Vagina (tissue), 2 donors: Measurements from ENCODE around the gene ERCC4. TPM values are rescaled to one million over a fixed set of nuclear protein-coding genes. Genes with fewer than 3 reads are reported as not detected.

Source experiments
- DNase-seq, 2 donors: peaks; one replicate each; pipeline ENCODE4 v3.0.0-alpha.2; 2017; ENCODE audit errors: extremely low spot score in 2 of 2
- H3K27ac ChIP-seq: fragments of 200-600 bp; sonication (generic); one replicate; pipeline ENCODE4 v1.5.1; 2019
- H3K27me3 ChIP-seq: fragments of 200-600 bp; sonication (generic); one replicate; pipeline ENCODE4 v1.5.1; 2019
- H3K36me3 ChIP-seq, 2 donors: fragments of 200-600 bp; sonication (generic); one replicate each; pipeline ENCODE4 v1.5.1; 2017 to 2019
- H3K4me1 ChIP-seq: fragments of 200-600 bp; sonication (generic); one replicate; pipeline ENCODE4 v1.5.1; 2019
- H3K4me3 ChIP-seq, 2 donors: fragments of 200-600 bp; sonication (generic); 1 replicate in 1 of 2; 2 replicates in 1 of 2; pipeline ENCODE4 v1.5.1; 2016 to 2019
- H3K9me3 ChIP-seq: fragments of 200-600 bp; sonication (generic); one replicate; pipeline ENCODE4 v1.5.1; 2019
- CTCF ChIP-seq, 3 experiments: fragments of 450-650 bp in 2 of 3; fragments of 200-600 bp in 1 of 3; sonication (generic) in 1 of 3; IDR thresholded peaks; one replicate each; pipeline ENCODE4 v1.5.1; 2017 to 2019; ENCODE audit warnings: antibody characterized with exemption in 3 of 3, mild to moderate bottlenecking in 2 of 3, moderate library complexity in 2 of 3
- POLR2A ChIP-seq, 2 donors: fragments of 450-650 bp; IDR thresholded peaks; one replicate each; pipeline ENCODE4 v1.6.1; 2017; ENCODE audit warnings: antibody characterized with exemption in 2 of 2, mild to moderate bottlenecking in 2 of 2, moderate library complexity in 2 of 2
- POLR2AphosphoS5 ChIP-seq, 2 donors: sonication (generic); formaldehyde crosslinking; IDR thresholded peaks; one replicate each; pipeline ENCODE4 v1.9.0; 2017; ENCODE audit warnings: antibody characterized with exemption in 2 of 2, mild to moderate bottlenecking in 2 of 2, low read depth in 1 of 2; ENCODE audit not compliant: insufficient read depth in 1 of 2
- intact Hi-C: fragments of 100-400 bp; cut with DNase I; formaldehyde crosslinking; loops from one replicate; pipeline ENCODE4 v1.15.1; 2023
- total RNA-seq: library from RNA; depleted of rRNA; stranded (reverse); fragments of >200 nt; gene quantifications from one replicate; pipeline ENCODE4 v1.2.3, GENCODE V29; 2016

ERCC4 gene
- total RNA-seq, 1 donor from 2014 or later = 8.6 TPM

- no peaks in the 10 kb centered on the region for H3K9me3 ChIP-seq
- no peaks in the 10 kb centered on the region for H3K4me1 ChIP-seq
- H3K27me3 ChIP-seq = no peaks in the 10 kb centered on the region
- no peak for DNase-seq
- H3K4me3 ChIP-seq = no peak overlapping the region
- peaks cover 0 to 8% of the 10 kb centered on the region in 2 donors for H3K36me3 ChIP-seq
- intact Hi-C loops = no loop called here
- TF ChIP-seq POLR2AphosphoS5 (IDR thresholded peaks at IDR 0.05; ENCODE audit: insufficient read depth in 1 of 2, low read depth in 1 of 2) = no peak
- TF ChIP-seq POLR2A (IDR thresholded peaks at IDR 0.05) = no peak
- H3K27ac ChIP-seq = no peak overlapping the region
These were observed 20.5 kb downstream of the ERCC4 start for GRCh38 chr16:13940397-13940933.

- intact Hi-C loops = no loop called here
- Histone ChIP-seq H3K9me3 (no peaks in the 10 kb centered on the region), H3K4me1 (no peaks in the 10 kb centered on the region), H3K4me3 (no peak overlapping the region), H3K27ac (no peak overlapping the region), H3K36me3 (peaks cover 0 to 37% of the 10 kb centered on the region in 2 donors), H3K27me3 (no peaks in the 10 kb centered on the region)
- TF ChIP-seq POLR2A (IDR thresholded peaks at IDR 0.05) (no peak), POLR2AphosphoS5 (IDR thresholded peaks at IDR 0.05; ENCODE audit: insufficient read depth in 1 of 2, low read depth in 1 of 2) (no peak), CTCF (IDR thresholded peaks at IDR 0.05) (no peak)
- no peak for DNase-seq
These were observed 24.9 kb downstream of the ERCC4 start for GRCh38 chr16:13944816-13945215.

GRCh38 chr16:13945744-13946485 lies 26.0 kb downstream of the ERCC4 start:
- DNase-seq = no peak
- Histone ChIP-seq H3K27ac (no peak overlapping the region), H3K4me3 (no peak overlapping the region), H3K9me3 (no peaks in the 10 kb centered on the region), H3K36me3 (peaks cover 0 to 37% of the 10 kb centered on the region in 2 donors), H3K4me1 (no peaks in the 10 kb centered on the region), H3K27me3 (no peaks in the 10 kb centered on the region)
- intact Hi-C loops = no loop called here
- TF ChIP-seq CTCF (IDR thresholded peaks at IDR 0.05) (no peak), POLR2A (IDR thresholded peaks at IDR 0.05) (no peak), POLR2AphosphoS5 (IDR thresholded peaks at IDR 0.05; ENCODE audit: insufficient read depth in 1 of 2, low read depth in 1 of 2) (no peak)

- H3K4me1 ChIP-seq = no peaks in the 10 kb centered on the region
- TF ChIP-seq POLR2A (IDR thresholded peaks at IDR 0.05) (no peak), CTCF (IDR thresholded peaks at IDR 0.05) (no peak), POLR2AphosphoS5 (IDR thresholded peaks at IDR 0.05; ENCODE audit: insufficient read depth in 1 of 2, low read depth in 1 of 2) (no peak)
- H3K27me3 ChIP-seq = no peaks in the 10 kb centered on the region
- intact Hi-C loops = no loop called here
- no peaks in the 10 kb centered on the region for H3K9me3 ChIP-seq
- H3K4me3 ChIP-seq = no peak overlapping the region
- no peak overlapping the region for H3K27ac ChIP-seq
- no peak for DNase-seq
- peaks cover 0 to 37% of the 10 kb centered on the region in 2 donors for H3K36me3 ChIP-seq
These were observed 28.1 kb downstream of the ERCC4 start for GRCh38 chr16:13948086-13948485.

- no peak for DNase-seq
- Histone ChIP-seq H3K4me3 (no peak overlapping the region), H3K4me1 (peaks cover 5% of the 10 kb centered on the region), H3K9me3 (no peaks in the 10 kb centered on the region), H3K36me3 (peaks cover 0 to 28% of the 10 kb centered on the region in 2 donors), H3K27ac (no peak overlapping the region), H3K27me3 (no peaks in the 10 kb centered on the region)
- TF ChIP-seq POLR2AphosphoS5 (IDR thresholded peaks at IDR 0.05; ENCODE audit: insufficient read depth in 1 of 2, low read depth in 1 of 2) = no peak
- TF ChIP-seq POLR2A (IDR thresholded peaks at IDR 0.05) = no peak
- no peak for TF ChIP-seq CTCF (IDR thresholded peaks at IDR 0.05)
- intact Hi-C loops = loop anchor here (10.0 kb wide), 1 partner anchor 64 kb away; no protein-coding TSS in a partner anchor
These were observed 31.0 kb downstream of the ERCC4 start for GRCh38 chr16:13950821-13951547.
